GM18909 (cell line): ENCODE data around the gene RTRAF.

Experiments
- ATAC-seq: cut with Tn5 transposase; IDR thresholded peaks from one replicate; pipeline ENCODE4 v1.9.1; 2021; ENCODE audit warnings: mild to moderate bottlenecking; ENCODE audit not compliant: unreplicated experiment, poor library complexity

RTRAF gene

DNA sequence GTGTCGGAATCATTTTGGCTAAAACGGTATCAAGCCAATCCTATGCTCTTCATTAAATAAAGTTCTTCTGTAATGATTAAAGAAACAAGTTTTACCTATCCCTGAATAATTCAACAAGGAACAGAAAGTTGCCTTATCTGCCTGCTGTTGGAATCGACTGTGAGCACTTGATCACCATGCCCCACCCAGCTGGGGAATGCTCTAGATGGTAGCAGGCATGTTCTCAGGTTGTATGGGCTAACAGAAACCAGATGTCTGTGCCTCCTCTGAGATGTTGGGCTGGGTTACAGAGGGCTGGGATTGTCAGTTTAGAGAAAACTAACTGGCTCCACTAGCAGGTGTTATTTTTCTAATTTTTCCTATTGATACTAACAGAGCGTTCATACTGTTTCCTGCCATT lies 28.9 kb downstream of the RTRAF start:
- ATAC-seq, result no peak

DNA sequence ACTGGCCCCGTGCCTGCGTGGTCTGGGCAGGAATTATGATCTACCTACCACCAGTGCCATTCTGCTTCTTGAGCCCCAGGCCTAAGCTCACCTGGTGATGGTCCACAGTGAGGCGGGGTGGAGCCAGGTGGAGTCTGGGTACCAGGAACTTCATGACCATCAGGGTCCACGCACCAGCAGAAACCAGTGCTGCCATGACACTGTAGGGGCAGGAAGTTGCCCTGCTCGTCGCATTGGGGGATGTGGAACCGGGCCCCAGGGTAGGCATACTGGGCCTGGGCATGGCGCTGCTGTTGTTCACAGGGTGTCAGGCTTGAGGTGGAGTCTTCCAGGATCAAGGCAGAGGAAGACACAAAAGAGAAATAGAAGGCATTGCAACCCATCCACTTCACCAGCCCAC lies 29.6 kb downstream of the RTRAF start:
- ATAC-seq, result no peak

DNA sequence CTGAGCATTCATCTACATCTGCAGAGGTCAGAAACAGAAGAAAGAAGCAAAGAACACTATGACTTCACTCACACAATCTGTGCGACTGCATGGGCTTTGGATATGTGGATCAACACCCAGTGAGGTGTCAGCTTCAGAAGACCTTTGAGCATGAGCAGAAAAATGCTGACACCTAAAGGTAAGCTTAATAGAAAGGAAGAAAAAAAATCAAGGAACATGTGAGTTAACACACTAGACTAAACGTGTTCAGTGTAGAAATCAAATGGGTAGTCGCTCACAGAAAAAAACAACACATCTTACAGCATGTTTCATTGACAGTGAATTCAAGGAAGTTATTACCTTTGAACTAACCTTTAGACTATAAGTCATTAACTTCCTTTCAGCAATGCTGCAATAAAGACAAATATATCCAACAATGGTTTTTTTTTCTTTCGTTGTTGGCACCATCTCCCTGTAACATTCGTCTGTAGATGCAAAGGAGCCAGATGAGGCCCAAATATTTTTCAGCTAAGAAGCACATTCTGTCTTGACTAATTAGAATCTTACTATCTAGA lies 30.9 kb downstream of the RTRAF start:
- no peak for ATAC-seq

DNA sequence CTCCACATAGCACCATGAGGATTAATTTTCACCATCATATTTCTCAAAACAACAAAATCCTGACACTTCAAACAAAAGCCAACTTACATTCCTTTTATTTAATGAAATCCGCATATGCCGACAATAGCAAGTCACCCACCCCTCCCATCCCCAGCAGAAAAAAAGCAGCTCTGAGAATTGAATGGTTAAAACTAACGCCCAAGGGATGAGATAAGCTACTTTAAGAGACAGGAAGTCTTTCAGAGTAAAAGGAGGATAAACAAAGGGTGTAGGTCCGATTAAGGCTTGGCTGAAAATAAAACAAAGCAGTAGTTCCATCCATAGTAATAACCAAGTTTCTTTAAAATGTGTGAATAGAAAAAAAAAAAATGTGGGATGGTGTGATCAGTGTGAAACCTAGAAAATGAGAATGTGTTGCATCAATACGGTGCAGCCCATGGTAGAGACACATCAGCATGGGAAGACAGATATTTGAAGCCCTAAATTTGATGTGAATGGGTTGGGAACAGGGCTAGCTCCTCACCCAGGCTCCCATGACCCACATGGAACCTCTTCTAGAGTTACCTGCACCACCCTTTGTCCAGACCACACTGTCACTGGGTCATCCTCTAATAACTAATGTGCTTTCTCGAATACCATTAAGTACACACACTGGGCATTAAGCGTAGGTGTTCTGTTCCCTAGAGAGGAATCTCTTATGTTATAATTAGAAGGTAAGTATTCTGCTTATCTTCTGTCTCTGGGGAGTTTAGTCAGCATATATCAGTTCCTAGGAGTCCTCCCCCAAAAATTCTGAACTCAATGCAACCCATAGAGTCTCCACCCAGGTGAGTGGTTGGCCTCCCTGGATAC lies 31.7 kb downstream of the RTRAF start:
- ATAC-seq, result no peak

DNA sequence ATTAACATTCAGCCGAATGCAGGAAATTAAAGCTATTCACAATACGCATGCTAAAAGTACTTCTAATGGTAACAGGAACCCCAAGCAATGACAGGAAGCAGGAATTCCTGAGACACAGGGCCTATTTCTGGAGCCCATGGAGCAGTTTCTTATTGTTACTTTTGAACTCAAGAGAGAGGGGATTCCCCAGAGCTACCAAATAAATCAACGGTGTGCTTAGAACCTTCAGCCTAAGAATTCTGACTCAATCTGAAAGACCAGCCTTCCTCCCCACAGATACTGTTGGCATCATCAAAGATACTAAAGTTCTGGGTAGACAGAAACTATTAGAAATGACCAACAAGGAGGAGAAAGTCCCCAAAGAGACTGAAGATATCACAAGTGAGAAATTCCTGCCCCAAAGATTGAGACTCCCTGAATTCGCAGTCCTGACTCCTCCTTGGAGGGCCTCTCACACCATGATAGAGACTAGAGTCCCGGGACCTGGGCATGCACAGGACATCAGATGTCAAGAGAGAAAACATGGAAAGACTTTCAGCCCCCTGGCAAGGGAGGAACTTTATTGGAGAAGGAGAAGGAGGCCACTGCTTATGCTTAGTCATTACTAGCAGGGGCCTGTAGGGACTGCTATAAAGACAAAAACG lies 32.7 kb downstream of the RTRAF start:
- peak; percentile 84 for ATAC-seq

DNA sequence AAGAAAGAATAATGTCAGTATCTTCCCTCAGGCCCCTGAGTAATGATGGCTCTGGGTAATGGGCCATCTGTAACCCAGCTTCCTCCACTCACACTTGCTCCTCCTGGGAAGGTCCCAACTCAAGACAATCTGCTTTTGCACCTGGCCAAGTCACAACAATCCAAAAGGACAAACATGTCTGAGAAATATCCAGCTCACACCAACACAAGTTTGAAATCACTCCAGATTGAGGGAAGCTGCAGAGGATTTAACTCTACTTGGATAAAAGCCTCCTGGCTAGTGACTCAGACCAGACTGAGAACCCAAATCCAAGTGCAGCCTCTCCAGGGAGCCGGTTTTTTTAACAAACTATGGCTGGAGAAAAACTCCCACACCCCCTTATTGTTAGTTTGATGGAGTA lies 34.2 kb downstream of the RTRAF start:
- no peak for ATAC-seq

DNA sequence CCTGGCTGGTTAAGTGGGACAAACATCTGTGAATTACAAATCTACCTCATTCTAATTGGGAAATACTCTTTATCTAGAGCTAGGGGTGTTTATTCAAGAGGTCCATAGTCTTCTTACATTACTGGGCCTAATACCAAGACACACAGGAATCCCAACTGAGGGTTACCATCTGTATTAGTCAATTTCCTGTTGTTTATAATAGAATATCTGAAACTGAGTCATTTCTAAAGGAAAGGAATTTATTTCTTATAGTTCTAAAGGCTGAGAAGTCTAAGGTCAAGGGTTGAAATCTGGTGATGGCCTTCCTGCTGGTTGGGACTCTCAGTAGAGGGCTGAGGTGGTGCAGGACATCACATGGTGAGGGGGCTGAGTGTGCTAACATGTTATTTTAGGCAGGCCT lies 36.0 kb downstream of the RTRAF start:
- no peak for ATAC-seq

DNA sequence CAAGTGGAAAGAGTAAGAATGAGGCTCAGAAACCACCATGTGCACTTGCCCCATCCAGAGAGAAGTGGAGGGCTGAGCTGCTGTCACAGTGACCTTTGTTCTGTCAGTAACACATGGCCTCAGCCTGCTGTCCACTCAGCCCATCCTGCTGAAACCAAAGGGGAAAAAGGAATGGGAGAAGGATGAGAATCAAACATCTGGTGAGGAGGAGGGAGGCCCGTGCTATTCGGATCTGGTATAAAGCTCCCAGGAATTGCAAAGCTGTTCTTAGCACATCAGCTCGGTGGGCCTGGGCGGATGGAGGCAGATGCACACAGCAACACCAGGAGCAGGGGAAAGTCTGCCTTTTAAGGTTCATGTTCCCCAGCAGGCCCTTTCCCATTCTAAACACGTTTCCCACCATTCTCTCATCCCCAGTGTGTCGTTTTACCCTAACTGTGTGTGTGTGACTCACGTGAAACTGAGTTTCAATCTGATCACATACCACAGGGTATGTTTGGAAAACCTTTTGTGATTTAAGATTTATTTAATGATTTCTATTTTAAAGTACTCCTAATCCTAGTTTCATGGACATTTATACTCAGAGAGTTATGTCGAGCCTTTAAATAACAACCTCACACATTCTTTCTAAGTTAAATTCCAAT lies 36.8 kb downstream of the RTRAF start:
- no peak for ATAC-seq

DNA sequence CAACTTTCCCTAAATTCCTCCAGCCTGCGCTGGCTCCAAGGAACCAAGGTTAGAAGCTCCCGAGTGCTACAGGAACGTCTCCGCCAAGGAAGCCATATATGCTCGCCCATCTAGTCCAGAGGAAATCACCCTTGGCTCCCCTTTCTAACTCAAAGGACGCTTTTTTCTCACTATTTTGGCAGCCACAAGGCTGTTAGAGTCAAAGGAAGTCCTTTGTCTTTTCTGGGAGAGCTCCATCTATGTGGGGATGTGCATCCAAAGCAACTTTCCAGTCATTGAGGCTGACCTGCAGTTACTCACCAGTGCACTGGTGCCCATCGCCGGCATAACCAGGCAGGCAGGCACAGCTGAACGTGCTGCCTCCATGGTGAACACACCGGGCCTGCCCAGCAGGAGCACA lies 37.6 kb downstream of the RTRAF start:
- ATAC-seq, result no peak

DNA sequence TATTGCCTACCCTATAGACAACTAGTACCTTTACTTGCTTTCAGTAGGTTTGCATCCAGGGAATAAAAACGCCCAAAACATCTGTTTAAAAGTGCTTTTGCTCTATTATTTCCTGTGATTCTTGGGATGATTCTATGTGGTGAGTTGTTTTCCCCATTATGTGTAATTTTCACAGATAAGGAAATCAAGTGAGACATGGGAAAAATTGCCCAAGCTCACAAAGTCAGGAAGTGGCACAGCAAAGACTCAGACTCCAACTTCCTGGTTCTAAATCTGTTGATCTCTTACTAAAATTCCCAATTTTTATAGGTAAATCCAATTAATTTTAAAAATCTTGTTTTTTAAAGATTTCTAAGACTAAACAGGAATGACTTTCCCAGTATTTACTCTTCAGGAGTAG lies 40.5 kb downstream of the RTRAF start:
- ATAC-seq, result no peak

DNA sequence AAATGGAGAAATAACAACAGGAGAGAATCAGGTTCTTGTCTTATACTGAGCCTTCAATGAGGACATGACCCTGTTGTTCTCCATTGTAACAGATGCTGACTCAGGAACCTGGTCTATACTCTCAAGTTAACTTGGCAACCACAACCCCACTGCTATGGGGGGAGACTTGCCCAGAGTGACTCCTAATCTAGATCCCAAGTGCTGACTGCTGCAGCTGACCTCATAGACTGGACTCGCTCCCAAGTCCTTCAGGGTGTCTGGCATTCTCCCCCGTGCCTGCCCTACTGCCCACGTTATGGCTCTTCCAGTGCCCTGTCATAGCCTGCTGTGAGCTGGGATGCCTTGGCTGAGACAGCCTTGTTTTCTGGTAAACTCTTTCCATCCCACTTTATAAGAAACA lies 42.4 kb downstream of the RTRAF start:
- ATAC-seq, result no peak

DNA sequence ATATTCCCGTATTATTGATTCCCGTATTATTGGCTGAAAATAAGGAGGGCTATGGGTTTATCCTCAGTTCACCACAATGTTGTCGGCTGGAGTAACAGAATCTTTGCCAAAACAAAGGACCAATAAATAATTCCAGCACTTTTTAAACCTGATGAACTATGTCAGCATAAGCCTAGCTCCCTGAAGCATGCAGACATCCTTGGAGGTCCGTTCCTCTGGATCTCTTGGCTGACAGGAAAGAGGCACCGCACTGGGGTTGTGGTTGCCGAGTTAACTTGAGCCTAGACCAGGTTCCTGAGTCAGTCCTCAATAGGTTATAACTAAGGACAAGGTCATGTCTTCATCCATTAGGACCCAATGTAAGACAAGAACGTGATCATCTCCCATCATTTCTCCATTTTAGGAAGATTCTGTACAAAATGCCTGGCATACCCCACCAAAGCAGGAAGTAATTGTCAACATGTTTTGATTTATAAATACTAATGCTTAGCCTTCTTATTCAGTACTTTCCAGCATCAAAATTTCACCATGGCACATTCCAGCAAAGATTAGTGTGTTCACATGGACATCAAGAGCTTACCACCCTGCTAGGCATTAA lies 43.0 kb downstream of the RTRAF start:
- ATAC-seq, result no peak

DNA sequence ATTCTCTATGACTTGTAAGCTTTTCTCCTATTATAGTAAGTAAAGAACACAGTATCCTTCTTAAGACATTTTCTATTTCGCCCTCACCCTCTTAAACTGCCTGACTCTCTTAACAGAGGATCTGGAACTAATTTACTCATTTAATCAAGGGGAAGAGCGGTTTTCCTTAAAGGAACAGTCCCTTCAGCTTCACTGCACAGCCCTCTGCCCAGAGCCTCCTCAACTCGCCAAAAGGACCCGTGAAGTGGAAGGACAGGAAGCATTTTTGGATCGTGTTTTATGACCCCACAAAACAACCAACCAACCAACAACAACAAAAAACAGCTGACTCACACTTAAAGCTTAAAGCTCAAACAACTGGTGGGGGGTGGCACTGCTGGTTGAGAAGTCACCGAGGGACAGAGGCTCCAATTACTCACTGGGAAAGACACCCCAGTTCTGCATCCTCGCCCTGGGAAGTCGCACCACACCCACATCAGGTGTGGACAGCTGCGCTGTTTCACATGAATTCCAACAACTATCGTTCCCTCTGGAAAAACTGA lies 43.8 kb downstream of the RTRAF start:
- ATAC-seq, result no peak

DNA sequence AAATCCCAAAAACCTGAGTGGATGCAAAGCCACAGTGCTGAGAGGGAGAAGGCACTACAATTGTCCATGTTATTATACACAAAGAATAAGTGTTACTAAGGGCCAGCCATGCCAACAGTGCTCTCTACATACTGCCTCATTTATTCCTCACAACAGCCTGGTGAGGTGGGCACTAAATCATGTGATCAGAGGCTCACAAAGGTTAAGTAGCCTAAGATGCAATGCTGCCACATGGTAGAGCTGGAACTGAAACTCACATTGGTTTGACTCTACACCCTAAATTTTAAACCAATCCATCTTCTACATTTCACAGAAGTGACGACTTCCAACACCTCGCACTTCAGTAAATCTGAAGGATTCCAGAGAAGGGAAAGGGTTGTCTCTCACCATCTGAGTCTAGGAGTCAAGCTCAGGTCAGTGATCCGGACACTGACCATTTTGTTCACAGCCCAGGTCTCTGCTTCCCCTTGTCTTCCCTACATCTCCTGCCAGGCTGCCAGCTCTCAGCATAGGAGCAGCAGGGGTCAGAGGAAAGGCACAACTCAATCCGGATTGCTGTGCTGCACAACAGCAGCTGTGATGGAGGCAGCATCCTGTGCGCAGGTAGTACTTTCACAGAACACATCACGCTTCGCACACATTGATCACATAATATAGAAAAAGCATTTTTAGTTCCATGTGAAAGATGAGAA lies 49.9 kb downstream of the RTRAF start:
- no peak for ATAC-seq

DNA sequence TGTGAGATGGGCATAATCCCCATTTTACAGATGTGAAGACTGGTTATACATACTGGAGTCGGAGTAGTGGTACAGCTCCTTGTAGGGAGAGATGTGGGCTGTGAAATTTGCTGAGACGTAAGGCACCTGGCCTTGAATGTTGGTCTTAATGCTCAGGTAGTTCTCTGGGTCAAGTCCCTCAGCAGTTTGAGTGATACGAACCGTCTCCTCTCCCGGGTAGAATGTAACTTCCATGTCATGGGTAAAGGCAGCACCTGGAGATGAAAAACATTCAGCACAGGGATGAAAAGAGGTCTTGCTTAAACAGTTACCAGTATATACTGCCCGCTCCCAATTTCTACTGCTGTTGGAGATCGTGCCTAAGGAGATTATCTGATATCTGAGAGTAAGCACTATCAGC lies 51.3 kb downstream of the RTRAF start:
- ATAC-seq, result no peak

DNA sequence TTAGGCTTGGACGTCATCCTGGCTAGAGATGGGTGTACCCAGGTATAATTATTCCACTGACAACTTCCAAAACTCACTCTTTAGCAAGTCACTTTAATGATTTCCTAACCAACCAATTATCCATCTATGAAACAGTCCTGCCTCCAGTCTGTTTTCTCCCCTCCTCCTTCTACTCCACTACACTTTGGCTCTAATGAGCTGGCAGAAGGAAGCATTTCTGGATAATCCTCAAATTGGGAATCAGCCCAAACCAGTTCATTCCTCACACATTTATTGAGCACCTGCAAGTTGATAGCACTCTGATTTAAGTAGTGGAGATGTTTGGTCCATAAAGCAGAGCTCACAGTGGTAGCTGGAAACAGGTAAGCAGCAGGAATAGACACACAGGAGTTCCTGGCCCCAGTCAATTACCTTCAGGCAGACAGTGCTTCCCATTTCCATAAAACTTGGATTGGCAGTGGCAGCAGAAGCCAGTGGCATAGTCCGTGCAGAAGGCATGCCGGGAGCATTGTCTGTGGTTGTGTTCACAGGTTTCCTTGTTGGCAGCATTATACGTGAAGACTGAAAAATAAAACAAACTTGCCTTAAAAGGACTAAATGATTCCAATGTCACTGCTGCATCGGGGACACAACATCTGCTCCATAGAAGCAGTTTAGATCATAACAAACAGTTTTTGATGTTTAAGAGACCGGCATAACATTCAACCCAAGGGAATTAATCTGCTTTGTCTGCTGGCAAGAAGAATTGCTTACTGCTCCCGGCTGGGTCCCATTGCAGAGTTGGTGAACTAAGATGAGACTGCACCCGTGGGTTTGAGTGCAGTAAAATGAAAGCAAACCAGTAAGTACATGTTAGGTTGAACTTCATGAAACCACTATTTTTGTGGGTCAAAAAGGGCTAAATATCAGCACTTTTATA lies 53.3 kb downstream of the RTRAF start:
- no peak for ATAC-seq

DNA sequence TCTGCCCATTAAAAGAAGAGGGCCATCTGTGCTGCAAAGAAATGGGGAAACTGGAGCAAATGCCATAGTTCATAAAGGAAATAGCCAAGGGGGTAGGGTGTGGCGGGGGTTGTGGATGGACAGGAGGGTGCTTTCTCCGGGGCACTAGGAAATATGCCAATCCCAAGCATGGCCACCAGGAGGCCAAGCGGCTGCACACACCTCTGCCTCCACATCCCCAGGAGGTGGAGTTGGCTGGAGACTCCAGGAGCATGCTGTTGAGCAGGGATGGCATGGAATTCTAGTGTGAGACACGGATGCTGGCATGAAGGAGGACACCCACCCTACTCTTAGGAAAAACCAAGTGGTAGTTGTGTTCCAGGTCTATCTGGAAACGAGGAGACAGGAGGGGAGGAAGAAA lies 54.3 kb downstream of the RTRAF start:
- ATAC-seq, result no peak

DNA sequence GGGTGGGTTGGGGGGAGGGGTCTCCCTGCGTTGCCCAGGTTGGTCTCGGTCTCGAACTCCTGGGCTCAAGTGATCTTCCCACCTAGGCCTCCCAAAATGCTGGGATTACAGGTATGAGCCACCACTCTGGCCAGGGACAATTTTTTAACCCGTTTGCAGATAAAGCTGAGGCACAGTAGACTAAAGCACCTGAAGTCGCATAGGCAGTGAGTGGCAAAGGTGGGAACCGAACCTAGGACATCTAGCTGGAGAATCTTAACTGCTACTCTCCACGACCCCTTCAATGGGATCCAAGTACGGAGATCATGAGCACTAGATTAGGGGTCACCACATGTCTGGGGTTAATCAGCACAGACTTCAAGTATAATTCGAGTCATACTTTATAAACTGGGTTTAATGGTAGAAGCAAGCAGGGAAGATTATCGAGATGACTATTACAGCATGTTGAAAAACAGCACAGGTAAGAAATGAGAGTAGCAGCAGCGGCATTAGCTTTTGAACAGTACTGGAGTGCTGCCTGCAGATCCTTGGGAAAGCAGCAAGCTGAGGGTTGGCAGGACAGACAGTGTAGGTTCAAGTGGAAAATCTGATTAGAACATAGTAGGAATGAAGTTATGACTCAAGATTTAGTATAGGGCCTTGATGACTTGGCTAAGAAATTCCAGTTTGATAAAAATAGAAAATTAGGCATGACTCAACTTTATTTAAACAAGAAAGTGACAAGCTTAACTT lies 55.6 kb downstream of the RTRAF start:
- ATAC-seq, result no peak
